Skeletal muscle tissue (tissue), 4 donors: Measurements from ENCODE around the gene FOXO3B. TPM values are rescaled to one million over a fixed set of nuclear protein-coding genes. Genes with fewer than 3 reads are reported as not detected.
"Not testable (repeated sequence)": the region's sequence is repeated elsewhere in the genome, so short reads cannot be mapped to it uniquely, and the experiment has no call there.

Source experiments
- H3K27ac ChIP-seq: one replicate; pipeline ENCODE4 v1.7.0; 2013; ENCODE audit warnings: mild to moderate bottlenecking, low read depth, low read length, inconsistent platforms
- H3K27me3 ChIP-seq, 3 donors: one replicate each; pipeline ENCODE4 v1.7.0; 2013; ENCODE audit warnings: low read length in 3 of 3; ENCODE audit not compliant: control insufficient read depth in 3 of 3, insufficient read depth in 3 of 3
- H3K36me3 ChIP-seq, 3 donors: one replicate each; pipeline ENCODE4 v1.7.0; 2013; ENCODE audit warnings: low read length in 3 of 3; ENCODE audit not compliant: control insufficient read depth in 3 of 3, insufficient read depth in 3 of 3
- H3K4me1 ChIP-seq, 3 donors: one replicate each; pipeline ENCODE4 v1.7.0; 2013; ENCODE audit warnings: low read length in 3 of 3, mild to moderate bottlenecking in 3 of 3; ENCODE audit not compliant: control insufficient read depth in 3 of 3, insufficient read depth in 3 of 3
- H3K4me3 ChIP-seq, 3 donors: one replicate each; pipeline ENCODE4 v1.7.0; 2013; ENCODE audit warnings: low read length in 3 of 3
- H3K9ac ChIP-seq, 3 donors: one replicate each; pipeline ENCODE4 v1.7.0; 2013; ENCODE audit warnings: low read length in 3 of 3, mild to moderate bottlenecking in 3 of 3, moderate library complexity in 2 of 3, low read depth in 1 of 3
- H3K9me3 ChIP-seq, 3 donors: one replicate each; pipeline ENCODE4 v1.7.0; 2013; ENCODE audit warnings: low read length in 3 of 3; ENCODE audit not compliant: control insufficient read depth in 3 of 3
- total RNA-seq: library from RNA; depleted of rRNA; stranded (reverse); fragments of >200 nt; gene quantifications from one replicate; pipeline ENCODE4 v1.2.3, GENCODE V29; 2014
- donor health status: Osteomylitis.

Gene FOXO3B
- total RNA-seq, 1 donor from 2014 or later: 1.6 TPM

DNA sequence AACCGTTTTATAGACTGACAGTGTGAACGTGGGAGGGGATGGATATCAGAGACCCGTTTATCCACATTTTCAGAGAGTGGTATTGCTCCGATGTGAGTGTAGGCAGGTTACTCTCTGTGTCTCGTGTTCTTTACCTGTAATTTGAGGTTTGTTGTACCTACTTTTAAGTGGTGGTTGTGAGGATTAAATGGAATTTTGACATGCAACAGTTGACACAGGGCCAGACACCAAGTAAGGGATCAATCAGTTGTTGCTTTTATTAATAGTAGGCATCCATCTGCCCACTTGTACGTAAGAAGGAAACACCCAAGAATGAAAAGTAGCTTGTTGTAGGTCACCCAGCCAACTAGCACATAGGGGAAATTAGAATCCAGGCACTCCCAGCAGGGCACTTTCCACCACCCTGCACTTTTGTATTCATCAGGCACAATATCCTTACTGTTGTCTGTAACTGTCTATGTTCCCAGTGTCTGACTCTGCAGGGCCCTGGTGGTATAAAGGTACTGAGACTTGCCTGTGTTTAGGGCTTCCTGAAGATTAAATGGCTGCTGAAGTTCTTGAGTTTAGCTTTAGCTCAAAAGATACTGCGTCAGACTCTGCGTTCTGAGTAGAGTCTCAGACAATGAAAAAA, 16.5 kb upstream of the FOXO3B start:
- H3K27me3 ChIP-seq, H3K4me1 ChIP-seq, H3K9me3 ChIP-seq, H3K36me3 ChIP-seq: not testable (repeated sequence)
- H3K27ac ChIP-seq: peak overlapping the region; percentile 54
- peak overlapping the region; percentile 61 to 84 (median 62) for H3K9ac ChIP-seq
- H3K4me3 ChIP-seq: peak overlapping the region; percentile 72 to 77 (median 76)

- not testable (repeated sequence) for H3K9me3 ChIP-seq, H3K27ac ChIP-seq, H3K9ac ChIP-seq, H3K4me1 ChIP-seq, H3K36me3 ChIP-seq, H3K27me3 ChIP-seq, H3K4me3 ChIP-seq
Observed at GRCh38 chr17:18695143-18695542, 13.0 kb upstream of the FOXO3B start.

GRCh38 chr17:18682668-18683067, 554 bp upstream of the FOXO3B start:
- H3K27ac ChIP-seq, H3K4me1 ChIP-seq, H3K27me3 ChIP-seq, H3K36me3 ChIP-seq, H3K9me3 ChIP-seq: not testable (repeated sequence)
- Histone ChIP-seq H3K9ac (peak overlapping the region in 2 of 3 donors; percentile 45 to 64), H3K4me3 (peak overlapping the region in 2 of 3 donors; percentile 57 to 78)

DNA sequence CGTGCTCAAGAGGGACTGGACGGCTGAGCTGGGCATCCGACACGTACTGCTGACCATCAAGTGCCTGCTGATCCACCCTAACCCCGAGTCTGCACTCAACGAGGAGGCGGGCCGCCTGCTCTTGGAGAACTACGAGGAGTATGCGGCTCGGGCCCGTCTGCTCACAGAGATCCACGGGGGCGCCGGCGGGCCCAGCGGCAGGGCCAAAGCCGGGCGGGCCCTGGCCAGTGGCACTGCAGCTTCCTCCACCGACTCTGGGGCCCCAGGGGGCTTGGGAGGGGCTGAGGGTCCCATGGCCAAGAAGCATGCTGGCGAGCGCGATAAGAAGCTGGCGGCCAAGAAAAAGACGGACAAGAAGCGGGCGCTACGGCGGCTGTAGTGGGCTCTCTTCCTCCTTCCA, 4.7 kb downstream of the FOXO3B start:
- not testable (repeated sequence) for H3K9me3 ChIP-seq, H3K27ac ChIP-seq, H3K9ac ChIP-seq, H3K36me3 ChIP-seq, H3K27me3 ChIP-seq, H3K4me3 ChIP-seq, H3K4me1 ChIP-seq

GRCh38 chr17:18676928-18677327, 5.2 kb downstream of the FOXO3B start:
- H3K4me1 ChIP-seq, H3K27ac ChIP-seq, H3K36me3 ChIP-seq, H3K9ac ChIP-seq, H3K4me3 ChIP-seq, H3K27me3 ChIP-seq, H3K9me3 ChIP-seq: not testable (repeated sequence)

GRCh38 chr17:18672395-18673227, 9.5 kb downstream of the FOXO3B start:
- H3K36me3 ChIP-seq: not testable (repeated sequence)

GRCh38 chr17:18668625-18669024, 13.5 kb downstream of the FOXO3B start:
- not testable (repeated sequence) for H3K4me3 ChIP-seq, H3K27ac ChIP-seq, H3K36me3 ChIP-seq, H3K9ac ChIP-seq, H3K9me3 ChIP-seq, H3K4me1 ChIP-seq, H3K27me3 ChIP-seq

More at GRCh38 chr17:18672395-18673227, 9.5 kb downstream of the FOXO3B start:
- not testable (repeated sequence) for H3K9ac ChIP-seq, H3K9me3 ChIP-seq, H3K4me1 ChIP-seq, H3K27ac ChIP-seq, H3K4me3 ChIP-seq, H3K27me3 ChIP-seq

- not testable (repeated sequence) for H3K36me3 ChIP-seq, H3K27me3 ChIP-seq, H3K4me1 ChIP-seq, H3K9me3 ChIP-seq, H3K4me3 ChIP-seq, H3K27ac ChIP-seq, H3K9ac ChIP-seq
Observed at GRCh38 chr17:18667535-18667934, 14.6 kb downstream of the FOXO3B start.

- H3K36me3 ChIP-seq, H3K4me3 ChIP-seq, H3K27ac ChIP-seq, H3K4me1 ChIP-seq, H3K9ac ChIP-seq, H3K9me3 ChIP-seq, H3K27me3 ChIP-seq: not testable (repeated sequence)
Observed at GRCh38 chr17:18666326-18666725, 15.8 kb downstream of the FOXO3B start.

GRCh38 chr17:18661924-18662624, 20.0 kb downstream of the FOXO3B start:
- not testable (repeated sequence) for H3K9me3 ChIP-seq, H3K27me3 ChIP-seq, H3K27ac ChIP-seq, H3K9ac ChIP-seq, H3K4me1 ChIP-seq, H3K36me3 ChIP-seq, H3K4me3 ChIP-seq
